Fibroblast of lung (primary cell): ENCODE measurements around the gene IGFBP6.

ENCODE experiments used
- EZH2 ChIP-seq: IDR thresholded peaks from 2 replicates; pipeline ENCODE4 v1.5.1; 2012; ENCODE audit warnings: low read length, control low read depth, mild to moderate bottlenecking; ENCODE audit errors: missing control alignments
- TF ChIP-seq, protein P1 (sequence below), 2 donors: IDR thresholded peaks in 1 of 2; conservative IDR thresholded peaks in 1 of 2; 1 replicate in 1 of 2; 2 replicates in 1 of 2; pipeline ENCODE4 v1.5.1; 2011 to 2012; ENCODE audit warnings: low read length in 2 of 2, control low read depth in 1 of 2, inconsistent platforms in 1 of 2, low read depth in 1 of 2, mild to moderate bottlenecking in 1 of 2

- TF ChIP-seq, protein P1, sequence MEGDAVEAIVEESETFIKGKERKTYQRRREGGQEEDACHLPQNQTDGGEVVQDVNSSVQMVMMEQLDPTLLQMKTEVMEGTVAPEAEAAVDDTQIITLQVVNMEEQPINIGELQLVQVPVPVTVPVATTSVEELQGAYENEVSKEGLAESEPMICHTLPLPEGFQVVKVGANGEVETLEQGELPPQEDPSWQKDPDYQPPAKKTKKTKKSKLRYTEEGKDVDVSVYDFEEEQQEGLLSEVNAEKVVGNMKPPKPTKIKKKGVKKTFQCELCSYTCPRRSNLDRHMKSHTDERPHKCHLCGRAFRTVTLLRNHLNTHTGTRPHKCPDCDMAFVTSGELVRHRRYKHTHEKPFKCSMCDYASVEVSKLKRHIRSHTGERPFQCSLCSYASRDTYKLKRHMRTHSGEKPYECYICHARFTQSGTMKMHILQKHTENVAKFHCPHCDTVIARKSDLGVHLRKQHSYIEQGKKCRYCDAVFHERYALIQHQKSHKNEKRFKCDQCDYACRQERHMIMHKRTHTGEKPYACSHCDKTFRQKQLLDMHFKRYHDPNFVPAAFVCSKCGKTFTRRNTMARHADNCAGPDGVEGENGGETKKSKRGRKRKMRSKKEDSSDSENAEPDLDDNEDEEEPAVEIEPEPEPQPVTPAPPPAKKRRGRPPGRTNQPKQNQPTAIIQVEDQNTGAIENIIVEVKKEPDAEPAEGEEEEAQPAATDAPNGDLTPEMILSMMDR (conservative IDR thresholded peaks at IDR 0.05 in 1 of 2, IDR thresholded peaks at IDR 0.05 in 1 of 2; ENCODE audit: low read depth in 1 of 2, low read length in 2 of 2) = no peak
- no peak for TF ChIP-seq EZH2
Measured at GRCh38 chr12:53056296-53056695, 41.2 kb upstream of the IGFBP6 start.
